Measurements from ENCODE around the gene CIT. TPM values are rescaled to one million over a fixed set of nuclear protein-coding genes. Genes with fewer than 3 reads are reported as not detected.

The CIT gene
- total RNA-seq, 4 donors from 2014 or later: under 0.01 to 28.1 (median 5.8) TPM

DNA sequence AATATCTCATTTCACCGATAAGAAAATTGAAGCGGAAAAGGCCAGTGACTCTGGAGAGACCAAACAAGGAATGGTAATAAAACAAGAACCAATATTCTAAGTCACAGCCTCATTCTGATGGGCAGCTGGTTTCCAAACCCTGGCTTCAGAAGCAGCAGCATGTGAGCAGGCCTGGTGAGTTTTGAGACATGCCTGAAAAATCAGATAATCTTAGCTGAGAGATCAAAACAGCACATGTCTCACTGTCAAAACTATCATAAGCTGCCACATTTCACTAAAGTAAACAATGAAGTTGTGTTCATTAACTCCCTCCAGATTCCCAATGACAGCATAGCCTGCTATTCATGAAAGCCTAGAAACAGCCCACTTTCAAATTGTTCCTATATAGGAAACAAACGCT lies 36.5 kb downstream of the CIT start:
- H3K4me1 ChIP-seq: no peaks in the 10 kb centered on the region
- intact Hi-C loops (cut with DNase I; ENCODE audit: low total_unique reads): no loop called here
- no peak overlapping the region for H3K4me3 ChIP-seq
- H3K9me3 ChIP-seq: no peaks in the 10 kb centered on the region
- no peak overlapping the region for H3K27ac ChIP-seq
- no peaks in the 10 kb centered on the region for H3K27me3 ChIP-seq
- DNase-seq: no peak
- TF ChIP-seq, protein P1, sequence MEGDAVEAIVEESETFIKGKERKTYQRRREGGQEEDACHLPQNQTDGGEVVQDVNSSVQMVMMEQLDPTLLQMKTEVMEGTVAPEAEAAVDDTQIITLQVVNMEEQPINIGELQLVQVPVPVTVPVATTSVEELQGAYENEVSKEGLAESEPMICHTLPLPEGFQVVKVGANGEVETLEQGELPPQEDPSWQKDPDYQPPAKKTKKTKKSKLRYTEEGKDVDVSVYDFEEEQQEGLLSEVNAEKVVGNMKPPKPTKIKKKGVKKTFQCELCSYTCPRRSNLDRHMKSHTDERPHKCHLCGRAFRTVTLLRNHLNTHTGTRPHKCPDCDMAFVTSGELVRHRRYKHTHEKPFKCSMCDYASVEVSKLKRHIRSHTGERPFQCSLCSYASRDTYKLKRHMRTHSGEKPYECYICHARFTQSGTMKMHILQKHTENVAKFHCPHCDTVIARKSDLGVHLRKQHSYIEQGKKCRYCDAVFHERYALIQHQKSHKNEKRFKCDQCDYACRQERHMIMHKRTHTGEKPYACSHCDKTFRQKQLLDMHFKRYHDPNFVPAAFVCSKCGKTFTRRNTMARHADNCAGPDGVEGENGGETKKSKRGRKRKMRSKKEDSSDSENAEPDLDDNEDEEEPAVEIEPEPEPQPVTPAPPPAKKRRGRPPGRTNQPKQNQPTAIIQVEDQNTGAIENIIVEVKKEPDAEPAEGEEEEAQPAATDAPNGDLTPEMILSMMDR (IDR thresholded peaks at IDR 0.05): no peak
- TF ChIP-seq POLR2A (IDR thresholded peaks at IDR 0.05): no peak
- H3K36me3 ChIP-seq: no peaks in the 10 kb centered on the region

DNA sequence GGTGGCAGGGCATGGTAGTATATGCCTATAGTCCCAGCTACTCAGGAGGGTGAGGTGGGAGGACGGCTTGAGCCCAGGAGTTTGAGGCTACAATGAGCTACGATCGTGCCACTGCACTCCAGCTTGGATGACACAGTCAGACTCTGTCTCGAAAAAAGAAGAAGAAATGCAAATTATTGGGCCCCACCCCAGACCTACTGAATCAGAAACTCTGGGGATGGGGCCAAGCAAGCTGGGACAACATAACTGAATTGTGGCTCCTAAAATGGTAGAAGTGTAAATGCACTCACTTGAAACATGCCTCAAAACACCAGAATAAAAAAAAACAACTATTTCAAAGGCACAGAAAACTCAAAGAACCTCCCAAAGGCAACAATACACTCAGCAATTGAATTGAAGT lies 37.0 kb downstream of the CIT start:
- Histone ChIP-seq H3K4me3 (no peak overlapping the region), H3K36me3 (no peaks in the 10 kb centered on the region), H3K27ac (no peak overlapping the region), H3K27me3 (no peaks in the 10 kb centered on the region), H3K9me3 (no peaks in the 10 kb centered on the region), H3K4me1 (no peaks in the 10 kb centered on the region)
- intact Hi-C loops (cut with DNase I; ENCODE audit: low total_unique reads): no loop called here
- no peak for DNase-seq
- TF ChIP-seq, protein P1 (IDR thresholded peaks at IDR 0.05): no peak
- no peak for TF ChIP-seq POLR2A (IDR thresholded peaks at IDR 0.05)

DNA sequence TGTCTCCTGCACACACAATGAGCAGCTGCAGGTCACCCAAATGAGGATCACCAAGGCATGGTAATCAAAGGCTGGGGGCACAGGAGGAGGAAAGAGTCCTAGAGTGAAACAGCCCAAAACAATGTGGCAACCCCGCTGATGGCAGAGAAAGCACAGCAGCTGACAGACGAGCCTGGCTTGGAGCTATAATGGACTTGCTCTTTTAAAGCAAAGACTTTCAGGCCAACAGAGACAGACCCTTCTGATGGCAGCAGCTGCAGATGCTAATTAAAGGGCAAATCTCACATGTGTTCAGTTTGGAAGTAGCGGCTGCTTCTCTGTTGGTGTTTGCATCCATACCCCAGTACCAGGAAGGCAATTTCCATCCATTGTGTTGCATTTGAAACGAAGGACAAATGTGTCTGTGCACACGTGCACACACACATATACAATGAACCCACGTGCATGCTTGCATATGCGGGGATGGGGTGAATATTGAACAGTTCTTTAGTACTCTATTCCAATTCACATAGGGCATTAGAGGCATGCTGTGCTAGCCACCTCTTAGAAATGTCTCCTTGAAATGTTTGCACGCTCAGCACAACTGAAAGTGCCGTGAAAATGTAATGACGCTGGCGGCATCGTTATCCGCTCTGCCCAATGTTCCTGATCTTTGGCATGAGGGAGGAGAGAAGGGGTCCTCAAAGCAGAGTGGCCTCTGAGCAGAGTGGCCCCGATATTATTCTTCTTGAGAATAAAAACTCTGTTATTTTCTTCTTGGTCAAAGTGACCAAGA lies 38.1 kb downstream of the CIT start:
- TF ChIP-seq POLR2A (IDR thresholded peaks at IDR 0.05): no peak
- TF ChIP-seq, protein P1 (IDR thresholded peaks at IDR 0.05): no peak
- DNase-seq: no peak
- Histone ChIP-seq H3K9me3 (no peaks in the 10 kb centered on the region), H3K27ac (no peak overlapping the region), H3K36me3 (no peaks in the 10 kb centered on the region), H3K4me3 (no peak overlapping the region), H3K4me1 (no peaks in the 10 kb centered on the region), H3K27me3 (no peaks in the 10 kb centered on the region)
- intact Hi-C loops (cut with DNase I; ENCODE audit: low total_unique reads): no loop called here

DNA sequence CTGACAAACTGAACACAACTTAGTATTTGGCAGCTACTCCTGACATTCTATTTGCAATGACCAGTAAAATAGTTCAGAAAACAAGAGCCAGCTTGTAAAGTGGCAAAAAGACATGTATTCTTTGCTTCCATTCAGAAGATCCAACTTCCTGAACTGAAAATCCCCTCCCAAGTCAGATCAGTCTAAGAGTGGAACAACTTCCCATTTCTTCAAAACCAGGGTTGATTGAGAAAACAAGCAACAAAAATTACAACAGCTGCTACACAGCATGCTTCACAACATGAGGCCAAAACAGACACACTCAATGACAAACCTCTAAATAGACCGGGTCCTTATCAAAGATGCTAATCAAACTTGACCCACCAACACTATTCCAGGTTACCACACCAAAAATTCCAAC lies 40.3 kb downstream of the CIT start:
- Histone ChIP-seq H3K27ac (no peak overlapping the region), H3K27me3 (no peaks in the 10 kb centered on the region), H3K4me1 (no peaks in the 10 kb centered on the region), H3K4me3 (no peak overlapping the region), H3K36me3 (no peaks in the 10 kb centered on the region), H3K9me3 (no peaks in the 10 kb centered on the region)
- intact Hi-C loops (cut with DNase I; ENCODE audit: low total_unique reads): no loop called here
- no peak for DNase-seq
- TF ChIP-seq POLR2A (IDR thresholded peaks at IDR 0.05): no peak
- TF ChIP-seq, protein P1 (IDR thresholded peaks at IDR 0.05): no peak

DNA sequence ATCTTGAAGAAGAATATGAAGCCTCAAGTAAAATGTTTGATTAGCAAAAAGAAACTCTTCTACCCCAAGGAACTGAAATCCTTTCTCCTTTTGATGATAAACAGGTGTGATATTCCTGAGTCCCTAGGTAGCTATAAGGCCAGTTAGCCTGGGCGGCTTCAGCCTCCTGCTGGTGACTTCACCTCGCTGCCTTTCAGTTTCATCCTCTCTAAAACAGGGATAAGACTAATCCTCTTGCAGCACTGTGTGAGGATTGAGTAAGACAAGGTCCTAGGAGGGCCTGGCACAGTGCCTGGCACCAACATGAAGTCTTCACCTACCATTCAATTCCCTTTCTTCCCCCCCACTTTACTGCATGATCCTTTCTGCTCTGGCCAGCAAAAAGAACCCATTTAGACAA lies 42.1 kb downstream of the CIT start:
- TF ChIP-seq, protein P1 (IDR thresholded peaks at IDR 0.05): no peak
- no peak for TF ChIP-seq POLR2A (IDR thresholded peaks at IDR 0.05)
- no peaks in the 10 kb centered on the region for H3K4me1 ChIP-seq
- H3K9me3 ChIP-seq: no peaks in the 10 kb centered on the region
- no peak overlapping the region for H3K4me3 ChIP-seq
- no peaks in the 10 kb centered on the region for H3K36me3 ChIP-seq
- no peaks in the 10 kb centered on the region for H3K27me3 ChIP-seq
- H3K27ac ChIP-seq: no peak overlapping the region
- intact Hi-C loops (cut with DNase I; ENCODE audit: low total_unique reads): no loop called here
- DNase-seq: no peak
